Esophagus squamous epithelium (tissue), 5 donors: ENCODE measurements around the gene SPATA31E1. TPM values are rescaled to one million over a fixed set of nuclear protein-coding genes. Genes with fewer than 3 reads are reported as not detected.
"Not testable (repeated sequence)": the region's sequence is repeated elsewhere in the genome, so short reads cannot be mapped to it uniquely, and the experiment has no call there.

Experiments used
- DNase-seq: peaks from one replicate; lab custom pipeline; 2025; lab: John Stamatoyannopoulos, UW
- H3K27ac ChIP-seq, 4 donors: fragments of 200-600 bp; sonication (generic); one replicate each; pipeline ENCODE4 v1.5.1; 2016 to 2019; ENCODE audit warnings: mild to moderate bottlenecking in 1 of 4
- H3K27me3 ChIP-seq, 4 donors: fragments of 200-600 bp; sonication (generic); 1 replicate in 3 of 4; 2 replicates in 1 of 4; pipeline versions ENCODE4 v1.5.1 to v1.6.0; 2017 to 2021; ENCODE audit warnings: antibody characterized with exemption in 1 of 4
- H3K36me3 ChIP-seq, 3 donors: fragments of 200-600 bp; sonication (generic); one replicate each; pipeline ENCODE4 v1.5.1; 2016 to 2019
- H3K4me1 ChIP-seq, 3 donors: fragments of 200-600 bp; sonication (generic); one replicate each; pipeline ENCODE4 v1.5.1; 2017 to 2019
- H3K4me3 ChIP-seq, 4 donors: fragments of 200-600 bp; sonication (generic); 1 replicate in 3 of 4; 2 replicates in 1 of 4; pipeline ENCODE4 v1.5.1; 2016 to 2019; ENCODE audit warnings: mild to moderate bottlenecking in 2 of 4, moderate library complexity in 1 of 4
- H3K9me3 ChIP-seq, 3 donors: fragments of 200-600 bp; sonication (generic); one replicate each; pipeline ENCODE4 v1.5.1; 2016 to 2019
- CTCF ChIP-seq, 6 experiments: fragments of 450-650 bp in 4 of 6; fragments of 200-600 bp in 2 of 6; sonication (generic) in 2 of 6; IDR thresholded peaks; one replicate each; pipeline ENCODE4 v1.5.1; 2016 to 2019; ENCODE audit warnings: antibody characterized with exemption in 6 of 6, mild to moderate bottlenecking in 4 of 6, moderate library complexity in 4 of 6
- POLR2A ChIP-seq, 4 donors: fragments of 450-650 bp; IDR thresholded peaks; one replicate each; pipeline ENCODE4 v1.6.1; 2017; ENCODE audit warnings: antibody characterized with exemption in 4 of 4, mild to moderate bottlenecking in 4 of 4, moderate library complexity in 3 of 4
- WGBS, 2 donors: methylation state at CpG; one replicate each; pipeline ENCODE4 v1.1.5; 2018; 5-methylcytosine and 5-hydroxymethylcytosine counted together
- intact Hi-C: fragments of 100-400 bp; cut with DNase I; formaldehyde crosslinking; loops from one replicate; pipeline ENCODE4 v1.15.0; 2022
- total RNA-seq, 4 donors: library from RNA; depleted of rRNA; stranded (reverse); fragments of >200 nt; gene quantifications; one replicate each; pipeline ENCODE4 v1.1.0, GENCODE V29; 2016
- donor health status: DM: yes; HTN: yes; CAD: no.

Gene SPATA31E1
- total RNA-seq, 4 donors from 2014 or later: not detected

GRCh38 chr9:87842878-87843585, 39.6 kb upstream of the SPATA31E1 start:
- H3K36me3 ChIP-seq: no peaks in the 10 kb centered on the region
- TF ChIP-seq POLR2A (IDR thresholded peaks at IDR 0.05): no peak
- TF ChIP-seq CTCF (IDR thresholded peaks at IDR 0.05): no peak
- intact Hi-C loops: no loop called here
- no peak for DNase-seq
- no peaks in the 10 kb centered on the region for H3K4me1 ChIP-seq
- peaks cover 0 to 7% (median 0%) of the 10 kb centered on the region in 4 donors for H3K27me3 ChIP-seq
- H3K27ac ChIP-seq: no peak overlapping the region
- 80 to 88% methylated on average over 5 to 9 of the region's 28 CpGs for WGBS, 2 donors
- no peak overlapping the region for H3K4me3 ChIP-seq
- no peaks in the 10 kb centered on the region for H3K9me3 ChIP-seq

- no peak for DNase-seq
- intact Hi-C loops: no loop called here
- Histone ChIP-seq H3K4me1 (no peaks in the 10 kb centered on the region), H3K4me3 (no peak overlapping the region), H3K27ac (no peak overlapping the region), H3K9me3 (no peaks in the 10 kb centered on the region), H3K36me3 (no peaks in the 10 kb centered on the region), H3K27me3 (peaks cover 0 to 7% (median 0%) of the 10 kb centered on the region in 4 donors)
- TF ChIP-seq POLR2A (IDR thresholded peaks at IDR 0.05): no peak
- no peak for TF ChIP-seq CTCF (IDR thresholded peaks at IDR 0.05)
- 19 to 23% methylated on average over 2 of the region's 2 CpGs for WGBS, 2 donors
Observed at GRCh38 chr9:87844506-87844905, 38.2 kb upstream of the SPATA31E1 start.

- H3K4me3 ChIP-seq, DNase-seq, H3K4me1 ChIP-seq, intact Hi-C loops, H3K27ac ChIP-seq, H3K36me3 ChIP-seq, H3K9me3 ChIP-seq, H3K27me3 ChIP-seq: not testable (repeated sequence)
- 43 to 65% methylated on average over 2 of the region's 2 CpGs for WGBS, 2 donors
Observed at GRCh38 chr9:87847817-87848216, 34.9 kb upstream of the SPATA31E1 start.

- no peak for TF ChIP-seq CTCF (IDR thresholded peaks at IDR 0.05)
- TF ChIP-seq POLR2A (IDR thresholded peaks at IDR 0.05): no peak
- H3K4me3 ChIP-seq: no peak overlapping the region
- WGBS, 2 donors: 72 to 83% methylated on average over 3 of the region's 3 CpGs
- H3K27ac ChIP-seq: no peak overlapping the region
- H3K9me3 ChIP-seq: no peaks in the 10 kb centered on the region
- no peak for DNase-seq
- H3K36me3 ChIP-seq: no peaks in the 10 kb centered on the region
- intact Hi-C loops: no loop called here
- H3K4me1 ChIP-seq: no peaks in the 10 kb centered on the region
- peaks cover 0 to 7% (median 0%) of the 10 kb centered on the region in 4 donors for H3K27me3 ChIP-seq
Observed at GRCh38 chr9:87849144-87849758, 33.4 kb upstream of the SPATA31E1 start.

GRCh38 chr9:87850391-87850790, 32.3 kb upstream of the SPATA31E1 start:
- H3K36me3 ChIP-seq: no peaks in the 10 kb centered on the region
- no peak for TF ChIP-seq CTCF (IDR thresholded peaks at IDR 0.05)
- TF ChIP-seq POLR2A (IDR thresholded peaks at IDR 0.05): no peak
- no peak overlapping the region for H3K27ac ChIP-seq
- intact Hi-C loops: no loop called here
- WGBS, 2 donors: 82 to 85% methylated on average over 3 to 4 of the region's 4 CpGs
- no peaks in the 10 kb centered on the region for H3K4me1 ChIP-seq
- H3K9me3 ChIP-seq: no peaks in the 10 kb centered on the region
- H3K27me3 ChIP-seq: no peaks in the 10 kb centered on the region
- H3K4me3 ChIP-seq: no peak overlapping the region
- DNase-seq: no peak

GRCh38 chr9:87851186-87851585, 31.5 kb upstream of the SPATA31E1 start:
- DNase-seq, intact Hi-C loops, H3K27me3 ChIP-seq, H3K27ac ChIP-seq, H3K9me3 ChIP-seq, H3K36me3 ChIP-seq, H3K4me3 ChIP-seq, H3K4me1 ChIP-seq: not testable (repeated sequence)
- WGBS, 2 donors: 69 to 72% methylated on average over 2 to 3 of the region's 4 CpGs
